Endothelial cell of umbilical vein (primary cell): Measurements from ENCODE around the gene ZFYVE21. TPM values are rescaled to one million over a fixed set of nuclear protein-coding genes. Genes with fewer than 3 reads are reported as not detected.

ENCODE experiments used
- BruUV-seq: library from RNA; stranded (reverse); fragments of 400-500 nt; replicated peaks from 2 replicates; lab custom pipeline; 2021; lab: Mats Ljungman, UMichigan
- CTCF ChIA-PET: fragments of 300-600, 350-600 bp; sonication (Branson Sonifier 250); formaldehyde crosslinking; loops from one replicate; lab custom pipeline; 2021; ENCODE audit warnings: antibody characterized with exemption, inconsistent platforms; lab: Charles Lee
- POLR2A ChIA-PET: fragments of 300-600, 350-600 bp; sonication (Branson Sonifier 250); formaldehyde crosslinking; loops from one replicate; lab custom pipeline; 2021; ENCODE audit warnings: antibody characterized with exemption, inconsistent platforms; lab: Charles Lee
- DNase-seq: peaks from one replicate; pipeline ENCODE4 v3.0.0-alpha.2; 2011; ENCODE audit warnings: low read depth, low spot score
- FAIRE-seq: peaks from 2 replicates; lab custom pipeline; 2011; peaks lifted over from hg19 to GRCh38; lab: Jason Lieb, UNC
- H2AFZ ChIP-seq: 2 replicates; pipeline ENCODE4 v1.6.0; 2012; ENCODE audit warnings: low read depth, low read length, control low read depth, inconsistent platforms
- H3K27ac ChIP-seq: 2 replicates; pipeline ENCODE4 v1.5.1; 2011; ENCODE audit warnings: low read depth, mild to moderate bottlenecking, control low read depth, low read length, moderate library complexity; ENCODE audit not compliant: insufficient read depth
- H3K27me3 ChIP-seq, 2 experiments: 2 replicates each; pipeline versions ENCODE4 v1.6.0 to v1.6.1; 2011; ENCODE audit warnings: low read length in 2 of 2, mixed read lengths in 1 of 2; ENCODE audit not compliant: control insufficient read depth in 2 of 2, insufficient read depth in 2 of 2
- H3K36me3 ChIP-seq, 2 experiments: 2 replicates in 1 of 2; 3 replicates in 1 of 2; pipeline ENCODE4 v1.5.1; 2011; ENCODE audit warnings: low read length in 2 of 2, mild to moderate bottlenecking in 1 of 2, moderate library complexity in 1 of 2; ENCODE audit not compliant: control insufficient read depth in 2 of 2, insufficient read depth in 2 of 2; ENCODE audit errors: extremely low read depth in 1 of 2
- H3K4me1 ChIP-seq: 3 replicates; pipeline ENCODE4 v1.5.1; 2011; ENCODE audit warnings: mild to moderate bottlenecking, low read length; ENCODE audit not compliant: control insufficient read depth, insufficient read depth; ENCODE audit errors: extremely low read depth
- H3K4me2 ChIP-seq: 2 replicates; pipeline ENCODE4 v1.6.1; 2011; ENCODE audit warnings: low read length, control low read depth, mixed read lengths; ENCODE audit not compliant: insufficient read depth
- H3K4me3 ChIP-seq, 3 experiments: fragments of 200-600 bp in 1 of 3; sonication (generic), shearing (Covaris generic) in 1 of 3; replicated peaks in 1 of 3; 2 replicates each; pipeline ENCODE4 v1.5.1; 2011 to 2016; ENCODE audit warnings: control low read depth in 3 of 3, low read length in 3 of 3, mild to moderate bottlenecking in 2 of 3, inconsistent platforms in 1 of 3, low read depth in 1 of 3, moderate library complexity in 1 of 3; ENCODE audit not compliant: insufficient read depth in 1 of 3
- H3K79me2 ChIP-seq: 2 replicates; pipeline ENCODE4 v1.6.0; 2012; ENCODE audit warnings: low read length, inconsistent platforms; ENCODE audit not compliant: control insufficient read depth, insufficient read depth
- H3K9ac ChIP-seq: replicated peaks from 2 replicates; pipeline ENCODE3; 2011; ENCODE audit warnings: low read length, control low read depth; ENCODE audit not compliant: insufficient read depth; ENCODE audit errors: extremely low read depth
- H3K9me1 ChIP-seq: replicated peaks from 3 replicates; pipeline ENCODE4 v1.6.0; 2011; ENCODE audit warnings: mild to moderate bottlenecking, low read length; ENCODE audit not compliant: control insufficient read depth, insufficient read depth; ENCODE audit errors: extremely low read depth
- H3K9me3 ChIP-seq: replicated peaks from 2 replicates; pipeline ENCODE4 v1.5.1; 2012; ENCODE audit warnings: low read length, inconsistent platforms; ENCODE audit not compliant: control insufficient read depth, insufficient read depth
- H4K20me1 ChIP-seq: replicated peaks from 2 replicates; pipeline ENCODE3; 2011; ENCODE audit warnings: mild to moderate bottlenecking, low read length; ENCODE audit not compliant: control insufficient read depth, insufficient read depth; ENCODE audit errors: extremely low read depth
- CTCF ChIP-seq, 2 donors: IDR thresholded peaks; 1 replicate in 1 of 2; 2 replicates in 1 of 2; pipeline ENCODE4 v1.5.1; 2011; ENCODE audit warnings: low read length in 2 of 2, mild to moderate bottlenecking in 2 of 2, moderate library complexity in 2 of 2, control low read depth in 1 of 2, inconsistent platforms in 1 of 2, low read depth in 1 of 2; ENCODE audit not compliant: insufficient read depth in 1 of 2; ENCODE audit errors: extremely low read depth in 1 of 2
- EZH2 ChIP-seq: IDR thresholded peaks from 2 replicates; pipeline ENCODE4 v1.6.1; 2012; ENCODE audit warnings: borderline replicate concordance, low read depth, mild to moderate bottlenecking, moderate library complexity, low read length, inconsistent platforms; ENCODE audit not compliant: severe bottlenecking
- FOS ChIP-seq: IDR thresholded peaks from 2 replicates; pipeline ENCODE4 v1.6.1; 2011; ENCODE audit warnings: mild to moderate bottlenecking, low read length, moderate library complexity, borderline replicate concordance; ENCODE audit not compliant: insufficient read depth
- GATA2 ChIP-seq: IDR thresholded peaks from 2 replicates; pipeline ENCODE4 v1.7.0; 2011; ENCODE audit warnings: low read depth, mild to moderate bottlenecking, moderate library complexity, mixed read lengths, low read length; ENCODE audit not compliant: insufficient read length, insufficient read depth
- JUN ChIP-seq: IDR thresholded peaks from 2 replicates; pipeline ENCODE4 v1.6.1; 2011; ENCODE audit warnings: borderline replicate concordance, low read depth; ENCODE audit not compliant: insufficient read length, insufficient read depth
- MYC ChIP-seq: IDR thresholded peaks from one replicate; pipeline ENCODE4 v1.6.1; 2011; ENCODE audit warnings: mild to moderate bottlenecking, low read depth, low read length
- POLR2A ChIP-seq: IDR thresholded peaks from 2 replicates; pipeline ENCODE4 v1.6.1; 2012; ENCODE audit warnings: low read depth, mild to moderate bottlenecking, control low read depth, low read length
- POLR2AphosphoS5 ChIP-seq: IDR thresholded peaks from 2 replicates; pipeline ENCODE4 v1.6.1; 2012; ENCODE audit warnings: low read depth, mild to moderate bottlenecking, control low read depth, low read length, moderate library complexity; ENCODE audit not compliant: insufficient read depth
- dilution Hi-C: fragments of 300-500 bp; cut with MboI; formaldehyde crosslinking; loops from one replicate; pipeline ENCODE4 v1.15.0; 2019; ENCODE audit warnings: low sequenced_read_pairs; ENCODE audit not compliant: extremely low pct_ligation_motif_present
- intact Hi-C: fragments of 100-400 bp; cut with micrococcal nuclease; formaldehyde crosslinking; loops from one replicate; pipeline ENCODE4 v1.10.0; 2022
- polyA plus RNA-seq, 4 experiments: library from polyadenylated mRNA; depleted of rRNA in 3 of 4; stranded (reverse) in 3 of 4; unstranded in 1 of 4; fragments of >200 nt; gene quantifications; 2 replicates each; pipeline versions ENCODE4 v1.2.1 to v1.2.3, GENCODE V29; 2011 to 2012; ENCODE audit warnings: missing spikeins in 1 of 4
- total RNA-seq: library from RNA; stranded (reverse); gene quantifications from 2 replicates; pipeline ENCODE4 v1.2.3, GENCODE V29; 2021
- TF ChIP-seq, protein P1 (sequence below): IDR thresholded peaks from 2 replicates; pipeline ENCODE4 v1.6.1; 2011; ENCODE audit not compliant: insufficient read depth, insufficient read length

ZFYVE21 gene
- total and polyA plus RNA-seq, 2 donors (not counting 3 experiments of a cell fraction or from before 2014, with no cell fraction given), result 54.5 to 98.3 TPM

- Histone ChIP-seq H4K20me1 (no peaks in the 10 kb centered on the region), H3K27ac (no peak overlapping the region), H3K4me2 (no peak overlapping the region), H3K79me2 (peaks cover 30% of the 10 kb centered on the region), H3K9me1 (no peaks in the 10 kb centered on the region), H3K4me1 (peaks cover 30% of the 10 kb centered on the region), H3K36me3 (no peaks in the 10 kb centered on the region), H3K4me3 (no peak overlapping the region), H3K27me3 (no peaks in the 10 kb centered on the region), H2AFZ (no peak overlapping the region), H3K9me3 (no peaks in the 10 kb centered on the region), H3K9ac (no peak overlapping the region)
- DNase-seq (no peak), FAIRE-seq (no peak)
- no TSS peak for BruUV-seq
- ChIA-PET POLR2A (no interaction called here), CTCF (interaction anchor here (0.9 to 1.1 kb wide), 2 partner anchors 10 to 197 kb away, joined by 3 to 4 read pairs; no protein-coding TSS in a partner anchor)
- dilution Hi-C loops, result no loop called here
- peak; percentile 6 for TF ChIP-seq POLR2AphosphoS5
- no peak for TF ChIP-seq POLR2A
- intact Hi-C loops, result no loop called here
Observed at GRCh38 chr14:103713304-103714062, 2.1 kb upstream of the ZFYVE21 start.

DNA sequence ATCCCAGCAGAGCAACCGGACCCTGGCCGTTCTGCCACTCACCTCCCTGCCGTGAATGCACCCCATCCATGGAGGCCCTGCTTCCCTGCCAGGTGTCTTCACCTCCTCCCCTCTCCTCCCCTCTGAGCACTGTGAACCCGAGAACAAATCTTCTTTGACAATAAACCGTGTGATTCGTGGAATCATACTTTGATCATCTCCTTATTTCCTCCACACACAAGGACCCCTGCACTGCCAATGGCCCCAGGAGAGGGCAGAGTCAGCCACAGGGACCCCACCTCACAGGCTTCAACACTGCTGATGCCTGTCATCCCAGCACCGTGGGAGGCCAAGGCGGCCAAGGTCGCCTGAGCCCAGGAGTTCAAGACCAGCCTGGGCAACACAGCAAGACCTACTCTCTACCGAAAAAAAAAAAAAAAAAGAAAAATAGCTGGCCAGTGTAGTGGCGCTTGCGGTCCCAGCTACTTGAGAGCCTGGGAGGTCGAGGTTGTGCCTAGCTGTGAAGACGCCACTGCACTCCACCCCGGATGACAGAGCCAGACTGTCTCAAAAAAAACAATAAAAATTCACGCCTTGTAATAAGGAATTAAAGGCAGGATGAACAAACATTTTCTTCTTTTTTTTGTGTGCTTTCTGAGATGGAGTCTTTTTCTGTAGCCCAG lies 1.4 kb upstream of the ZFYVE21 start:
- H2AFZ ChIP-seq, result no peak overlapping the region
- H3K27ac ChIP-seq, result no peak overlapping the region
- ChIA-PET CTCF (interaction anchor here (0.9 to 1.8 kb wide), 3 partner anchors 9 to 196 kb away, joined by 3 to 7 read pairs (median 4); no protein-coding TSS in a partner anchor), POLR2A (no interaction called here)
- H3K4me1 ChIP-seq, result peaks cover 30% of the 10 kb centered on the region
- peak; percentile 63 for FAIRE-seq
- H3K36me3 ChIP-seq, result no peaks in the 10 kb centered on the region
- no peaks in the 10 kb centered on the region for H4K20me1 ChIP-seq
- H3K4me3 ChIP-seq, result peak overlapping the region in 1 of 3 experiments; percentile 37
- TF ChIP-seq FOS, result no peak
- TF ChIP-seq, protein P1, sequence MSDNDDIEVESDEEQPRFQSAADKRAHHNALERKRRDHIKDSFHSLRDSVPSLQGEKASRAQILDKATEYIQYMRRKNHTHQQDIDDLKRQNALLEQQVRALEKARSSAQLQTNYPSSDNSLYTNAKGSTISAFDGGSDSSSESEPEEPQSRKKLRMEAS, result no peak
- TF ChIP-seq JUN, result no peak
- no peak for TF ChIP-seq MYC
- no peak for TF ChIP-seq POLR2AphosphoS5
- TF ChIP-seq EZH2, result no peak
- no peak for TF ChIP-seq GATA2
- TF ChIP-seq CTCF (IDR thresholded peaks at IDR 0.05; ENCODE audit: extremely low read depth in 1 of 2, insufficient read depth in 1 of 2, low read depth in 1 of 2, low read length in 2 of 2), result no peak
- TF ChIP-seq POLR2A, result no peak
- dilution Hi-C loops, result no loop called here
- DNase-seq, result no peak
- H3K9ac ChIP-seq, result peak overlapping the region; percentile 66
- peaks cover 33% of the 10 kb centered on the region for H3K79me2 ChIP-seq
- intact Hi-C loops, result no loop called here
- H3K9me3 ChIP-seq, result no peaks in the 10 kb centered on the region
- H3K27me3 ChIP-seq, result no peaks in the 10 kb centered on the region
- peak overlapping the region; percentile 31 for H3K4me2 ChIP-seq
- no peaks in the 10 kb centered on the region for H3K9me1 ChIP-seq
- TSS peak; percentile 53 for BruUV-seq
